ENCODE results near the gene NFIC.

Gene NFIC

DNA sequence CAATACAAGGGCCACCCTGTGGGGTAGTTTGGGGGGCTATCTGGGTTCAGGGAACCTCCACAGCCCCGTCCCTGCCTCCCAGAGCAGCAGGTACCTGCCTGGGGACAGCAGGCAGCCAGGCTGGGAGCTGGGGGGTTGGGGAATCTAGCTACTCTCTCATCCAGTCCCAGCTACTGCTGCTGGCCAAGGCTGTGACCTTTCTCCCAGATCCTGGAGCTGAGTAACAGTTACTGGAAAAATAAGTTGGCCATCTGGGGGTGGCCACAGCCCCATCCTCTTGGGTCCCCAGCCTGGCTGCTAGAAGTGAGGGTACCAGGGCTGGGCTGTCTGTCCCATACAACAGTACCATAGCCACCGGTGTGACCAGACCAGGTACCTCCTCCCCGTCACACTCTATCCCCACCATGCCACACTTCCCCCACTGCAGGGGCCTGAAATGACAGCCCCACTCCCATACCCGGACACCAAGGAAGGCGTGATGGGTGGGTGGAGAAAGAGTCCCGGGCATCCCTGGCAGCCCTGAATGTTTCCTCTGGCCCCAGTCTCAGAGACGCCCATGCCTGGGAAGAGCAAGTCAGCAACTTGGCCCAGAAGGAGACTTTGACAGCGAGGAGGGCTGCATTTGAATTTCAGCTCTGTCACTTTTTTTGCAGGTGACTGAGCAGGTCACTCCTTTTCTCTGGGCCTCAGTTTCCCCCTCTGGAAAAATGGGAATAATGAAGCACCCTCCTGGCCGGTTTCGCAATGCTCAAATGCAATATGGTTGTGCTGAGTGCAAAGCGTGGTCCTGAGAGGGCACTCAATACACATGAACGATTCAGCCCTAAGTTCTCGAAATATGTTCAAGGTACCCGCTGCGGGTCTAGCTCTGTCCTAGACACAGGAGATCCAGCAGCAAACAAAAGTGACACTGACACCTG is 30.7 kb upstream of the NFIC start:
- no peak for TF ChIP-seq EZH2 (IDR thresholded peaks at IDR 0.05; ENCODE audit: borderline replicate concordance, low read length)
- no peak for TF ChIP-seq CTCF (IDR thresholded peaks at IDR 0.05; ENCODE audit: low read length)
- no peak overlapping the region for H2AFZ ChIP-seq (ENCODE audit: low read length)
- no peaks in the 10 kb centered on the region for H3K9me2 ChIP-seq (ENCODE audit: low read depth, low read length)
- H3K79me2 ChIP-seq (ENCODE audit: insufficient read depth, low read length), result no peaks in the 10 kb centered on the region
- no peak overlapping the region for H3K4me3 ChIP-seq (ENCODE audit: low read depth, low read length, poor library complexity, severe bottlenecking)
- H3K27me3 ChIP-seq (ENCODE audit: insufficient read depth, low read length), result peaks cover 8% of the 10 kb centered on the region; the same call in 1 of the 2 replicates
- H3K4me2 ChIP-seq (ENCODE audit: low read length), result no peak overlapping the region
- H3K9me3 ChIP-seq (ENCODE audit: low read length), result no peaks in the 10 kb centered on the region
- no peaks in the 10 kb centered on the region for H3K4me1 ChIP-seq (ENCODE audit: insufficient read depth, low read length, severe bottlenecking)
- H3K27ac ChIP-seq (ENCODE audit: low read depth, low read length, poor library complexity, severe bottlenecking), result no peak overlapping the region
- H3K9ac ChIP-seq (ENCODE audit: low read length), result no peak overlapping the region
- no peaks in the 10 kb centered on the region for H3K36me3 ChIP-seq (ENCODE audit: insufficient read depth, low read length)
- no peaks in the 10 kb centered on the region for H3F3A ChIP-seq (ENCODE audit: insufficient read depth, low read length)
- no peaks in the 10 kb centered on the region for H4K20me1 ChIP-seq (ENCODE audit: insufficient read depth, low read length)

DNA sequence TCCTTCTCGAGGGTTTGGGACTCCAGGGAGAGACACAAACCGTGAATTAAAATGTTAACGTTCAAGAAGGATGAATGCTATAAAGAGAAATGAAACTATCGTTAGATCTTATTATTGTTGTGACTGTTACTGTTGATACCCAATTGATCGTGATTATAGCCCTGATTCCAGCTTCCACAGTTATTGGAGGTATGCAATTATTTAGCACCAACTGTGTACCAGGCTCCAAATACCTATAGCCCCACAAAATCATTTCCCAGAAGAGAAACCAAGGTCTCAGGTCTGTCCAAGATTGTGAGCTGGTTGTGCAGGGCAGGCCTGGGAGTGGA is 30.1 kb upstream of the NFIC start:
- Histone ChIP-seq H3K4me3 (ENCODE audit: low read depth, low read length, poor library complexity, severe bottlenecking) (no peak overlapping the region), H3K9ac (ENCODE audit: low read length) (no peak overlapping the region), H3K4me2 (ENCODE audit: low read length) (no peak overlapping the region), H2AFZ (ENCODE audit: low read length) (no peak overlapping the region), H3K4me1 (ENCODE audit: insufficient read depth, low read length, severe bottlenecking) (no peaks in the 10 kb centered on the region), H3K9me2 (ENCODE audit: low read depth, low read length) (no peaks in the 10 kb centered on the region), H3K79me2 (ENCODE audit: insufficient read depth, low read length) (no peaks in the 10 kb centered on the region), H3K36me3 (ENCODE audit: insufficient read depth, low read length) (no peaks in the 10 kb centered on the region), H3K9me3 (ENCODE audit: low read length) (no peaks in the 10 kb centered on the region), H3K27me3 (ENCODE audit: insufficient read depth, low read length) (peaks cover 8% of the 10 kb centered on the region; the same call in 1 of the 2 replicates), H3K27ac (ENCODE audit: low read depth, low read length, poor library complexity, severe bottlenecking) (no peak overlapping the region), H4K20me1 (ENCODE audit: insufficient read depth, low read length) (no peaks in the 10 kb centered on the region), H3F3A (ENCODE audit: insufficient read depth, low read length) (no peaks in the 10 kb centered on the region)
- TF ChIP-seq EZH2 (IDR thresholded peaks at IDR 0.05; ENCODE audit: borderline replicate concordance, low read length), result no peak
- TF ChIP-seq CTCF (IDR thresholded peaks at IDR 0.05; ENCODE audit: low read length), result no peak

DNA sequence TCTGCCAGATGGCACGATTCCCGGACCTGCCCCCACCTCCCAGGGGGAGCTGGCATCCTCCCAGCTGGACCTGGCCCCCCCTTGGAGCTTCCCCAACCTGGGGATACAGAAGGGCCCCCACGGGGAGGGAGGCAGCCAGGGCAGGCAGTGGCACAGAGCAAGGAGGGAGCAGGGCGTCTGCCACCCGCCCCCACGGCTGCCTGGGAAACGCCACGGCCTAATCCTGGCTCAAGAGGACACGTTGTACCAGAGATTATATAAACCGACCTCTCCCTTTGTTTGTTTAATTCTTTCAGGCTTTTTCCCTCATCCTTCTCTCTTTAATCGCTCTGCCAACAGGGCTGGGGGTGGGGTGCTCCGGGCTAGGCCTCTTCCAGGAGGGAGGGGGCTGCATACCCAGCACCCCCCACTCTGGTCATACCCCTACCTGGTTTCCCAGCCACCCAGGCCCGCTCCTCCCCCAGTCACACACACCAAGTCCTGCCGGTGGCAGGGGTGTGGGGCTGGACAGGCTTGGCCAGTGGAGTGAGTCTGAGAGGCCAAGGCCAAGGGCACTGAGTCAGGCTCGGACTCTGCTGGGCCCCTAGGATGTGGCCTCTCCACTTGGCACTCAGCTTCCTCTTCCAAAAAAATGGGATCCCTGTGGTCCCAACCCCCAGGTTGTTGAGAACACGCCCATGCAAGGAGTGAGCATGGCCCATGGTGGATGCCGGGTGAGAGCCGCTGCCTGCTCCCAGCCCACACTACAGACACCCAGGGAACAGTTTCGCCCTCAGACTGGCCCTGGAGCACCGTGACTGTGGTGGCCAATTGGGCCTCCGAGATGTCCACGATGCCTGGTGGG is 29.5 kb upstream of the NFIC start:
- Histone ChIP-seq H3K9ac (ENCODE audit: low read length) (no peak overlapping the region), H4K20me1 (ENCODE audit: insufficient read depth, low read length) (no peaks in the 10 kb centered on the region), H3K4me3 (ENCODE audit: low read depth, low read length, poor library complexity, severe bottlenecking) (no peak overlapping the region), H3K4me1 (ENCODE audit: insufficient read depth, low read length, severe bottlenecking) (no peaks in the 10 kb centered on the region), H3F3A (ENCODE audit: insufficient read depth, low read length) (no peaks in the 10 kb centered on the region), H2AFZ (ENCODE audit: low read length) (no peak overlapping the region), H3K9me3 (ENCODE audit: low read length) (no peaks in the 10 kb centered on the region), H3K9me2 (ENCODE audit: low read depth, low read length) (no peaks in the 10 kb centered on the region), H3K79me2 (ENCODE audit: insufficient read depth, low read length) (no peaks in the 10 kb centered on the region), H3K4me2 (ENCODE audit: low read length) (no peak overlapping the region), H3K27me3 (ENCODE audit: insufficient read depth, low read length) (peaks cover 11% of the 10 kb centered on the region; the same call in 1 of the 2 replicates), H3K36me3 (ENCODE audit: insufficient read depth, low read length) (no peaks in the 10 kb centered on the region), H3K27ac (ENCODE audit: low read depth, low read length, poor library complexity, severe bottlenecking) (no peak overlapping the region)
- TF ChIP-seq CTCF (IDR thresholded peaks at IDR 0.05; ENCODE audit: low read length) (no peak), EZH2 (IDR thresholded peaks at IDR 0.05; ENCODE audit: borderline replicate concordance, low read length) (no peak)

Data from OCI-LY1 (cell line).